PC-9 (cell line): ENCODE results near the gene MAP2K5.

ENCODE experiments used
- EZH2 ChIP-seq: fragments of 200-600 bp; sonication (generic); IDR thresholded peaks from 2 replicates; pipeline ENCODE4 v1.8.0; 2017; ENCODE audit warnings: antibody characterized with exemption, low read depth
- TF ChIP-seq, protein P1 (sequence below): fragments of 200-600 bp; sonication (generic); conservative IDR thresholded peaks from 2 replicates; pipeline ENCODE4 v1.6.1; 2017; ENCODE audit warnings: mixed run types, antibody characterized with exemption, mild to moderate bottlenecking, moderate library complexity

DNA sequence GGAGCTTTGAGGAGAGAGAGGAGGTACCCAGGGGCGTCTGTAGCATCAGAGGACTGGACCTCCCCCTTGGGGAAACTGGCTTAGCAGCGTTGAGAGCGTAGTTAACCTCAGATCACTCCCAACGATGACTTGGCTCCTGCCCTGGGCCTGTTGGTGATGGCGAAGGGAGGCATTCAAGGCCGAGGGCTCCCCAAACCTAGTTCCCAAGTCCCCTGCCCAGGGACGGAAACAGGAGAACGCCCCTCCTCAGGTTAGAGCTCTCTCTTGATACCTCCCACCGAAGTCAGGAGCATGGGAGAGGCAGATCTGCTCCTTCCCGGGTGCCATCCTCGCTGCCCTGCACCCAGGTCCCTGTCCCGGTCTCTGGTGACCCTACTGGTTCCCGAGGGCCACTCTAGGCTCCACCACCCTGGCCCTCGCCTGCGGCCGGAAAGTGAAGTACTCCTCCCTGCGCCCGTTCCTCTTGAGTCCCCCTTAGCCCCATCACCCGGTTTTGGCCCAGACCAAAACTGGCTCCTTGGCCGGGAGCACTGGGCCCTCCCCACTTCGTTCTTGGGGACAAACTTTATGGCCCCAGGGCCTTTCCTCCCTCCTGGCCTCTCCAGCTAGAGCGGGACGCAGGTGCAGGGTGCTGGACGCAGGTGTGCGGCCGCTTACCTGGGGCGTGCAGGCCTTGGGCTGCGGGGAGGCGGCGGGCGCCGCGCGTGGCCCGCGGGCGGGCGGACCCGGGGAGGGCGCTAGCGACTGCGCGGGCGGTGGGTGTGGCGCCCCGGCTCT is 280.2 kb downstream of the MAP2K5 start:
- TF ChIP-seq, protein P1, sequence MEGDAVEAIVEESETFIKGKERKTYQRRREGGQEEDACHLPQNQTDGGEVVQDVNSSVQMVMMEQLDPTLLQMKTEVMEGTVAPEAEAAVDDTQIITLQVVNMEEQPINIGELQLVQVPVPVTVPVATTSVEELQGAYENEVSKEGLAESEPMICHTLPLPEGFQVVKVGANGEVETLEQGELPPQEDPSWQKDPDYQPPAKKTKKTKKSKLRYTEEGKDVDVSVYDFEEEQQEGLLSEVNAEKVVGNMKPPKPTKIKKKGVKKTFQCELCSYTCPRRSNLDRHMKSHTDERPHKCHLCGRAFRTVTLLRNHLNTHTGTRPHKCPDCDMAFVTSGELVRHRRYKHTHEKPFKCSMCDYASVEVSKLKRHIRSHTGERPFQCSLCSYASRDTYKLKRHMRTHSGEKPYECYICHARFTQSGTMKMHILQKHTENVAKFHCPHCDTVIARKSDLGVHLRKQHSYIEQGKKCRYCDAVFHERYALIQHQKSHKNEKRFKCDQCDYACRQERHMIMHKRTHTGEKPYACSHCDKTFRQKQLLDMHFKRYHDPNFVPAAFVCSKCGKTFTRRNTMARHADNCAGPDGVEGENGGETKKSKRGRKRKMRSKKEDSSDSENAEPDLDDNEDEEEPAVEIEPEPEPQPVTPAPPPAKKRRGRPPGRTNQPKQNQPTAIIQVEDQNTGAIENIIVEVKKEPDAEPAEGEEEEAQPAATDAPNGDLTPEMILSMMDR, result no peak
- TF ChIP-seq EZH2, result no peak
